Amygdala (tissue), 56 donors: ENCODE results near the gene CAMK1.
"Not testable (repeated sequence)": the region's sequence is repeated elsewhere in the genome, so short reads cannot be mapped to it uniquely, and the experiment has no call there.

Experiments
- DNase-seq, 56 donors: peaks; one replicate each; lab custom pipeline; 2025; lab: John Stamatoyannopoulos, UW

Gene CAMK1

DNA sequence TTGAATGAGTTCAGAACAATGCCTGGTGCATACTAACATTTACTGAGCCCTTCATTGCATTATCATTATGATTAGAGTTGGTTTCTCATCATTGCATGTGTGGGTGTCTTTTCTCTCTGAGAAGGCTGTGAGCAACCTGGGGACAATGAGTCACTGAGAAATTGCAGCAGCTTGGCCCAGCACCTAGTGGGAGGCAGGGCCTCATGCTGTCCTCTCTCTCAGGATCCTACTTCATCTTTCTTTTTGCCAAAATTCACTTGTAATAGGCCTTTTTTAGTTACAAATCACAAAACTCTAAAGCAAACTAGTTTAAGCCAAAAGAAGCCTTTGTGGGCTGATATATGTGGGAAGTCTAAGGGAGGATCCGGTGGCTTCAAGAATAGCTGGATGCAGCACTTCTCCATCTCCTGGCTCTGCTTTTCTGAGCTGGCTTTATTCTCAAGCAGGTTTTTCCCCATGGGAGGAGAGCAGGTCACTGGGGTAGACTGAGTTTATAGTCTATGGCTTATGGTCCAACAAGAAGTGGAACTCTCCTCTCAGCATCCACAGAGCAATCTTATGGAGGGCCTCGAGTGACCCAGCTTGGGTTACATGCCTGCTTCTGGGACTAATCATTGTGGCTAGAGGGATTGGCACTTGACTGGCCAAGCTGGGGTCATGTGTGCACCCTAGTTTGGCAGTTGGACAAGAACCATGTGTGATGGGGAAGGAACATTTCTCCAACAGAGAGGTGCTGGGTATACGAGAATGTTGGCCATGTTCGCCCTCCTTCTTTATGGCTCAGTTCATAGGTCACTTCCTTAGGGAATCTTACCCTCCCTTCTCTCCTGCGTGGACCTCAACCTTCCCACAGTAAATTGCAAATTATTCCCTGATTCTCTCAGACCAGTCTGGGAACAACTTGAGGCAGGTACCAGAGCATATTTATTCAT is 8.7 kb upstream of the CAMK1 start:
- DNase-seq = peak in 15 of 56 donors; percentile 16 to 70 (median 32)

GRCh38 chr3:9777694-9778021 is 7.9 kb upstream of the CAMK1 start:
- peak in 6 of 56 donors; percentile 18 to 46 (median 30) for DNase-seq

DNA sequence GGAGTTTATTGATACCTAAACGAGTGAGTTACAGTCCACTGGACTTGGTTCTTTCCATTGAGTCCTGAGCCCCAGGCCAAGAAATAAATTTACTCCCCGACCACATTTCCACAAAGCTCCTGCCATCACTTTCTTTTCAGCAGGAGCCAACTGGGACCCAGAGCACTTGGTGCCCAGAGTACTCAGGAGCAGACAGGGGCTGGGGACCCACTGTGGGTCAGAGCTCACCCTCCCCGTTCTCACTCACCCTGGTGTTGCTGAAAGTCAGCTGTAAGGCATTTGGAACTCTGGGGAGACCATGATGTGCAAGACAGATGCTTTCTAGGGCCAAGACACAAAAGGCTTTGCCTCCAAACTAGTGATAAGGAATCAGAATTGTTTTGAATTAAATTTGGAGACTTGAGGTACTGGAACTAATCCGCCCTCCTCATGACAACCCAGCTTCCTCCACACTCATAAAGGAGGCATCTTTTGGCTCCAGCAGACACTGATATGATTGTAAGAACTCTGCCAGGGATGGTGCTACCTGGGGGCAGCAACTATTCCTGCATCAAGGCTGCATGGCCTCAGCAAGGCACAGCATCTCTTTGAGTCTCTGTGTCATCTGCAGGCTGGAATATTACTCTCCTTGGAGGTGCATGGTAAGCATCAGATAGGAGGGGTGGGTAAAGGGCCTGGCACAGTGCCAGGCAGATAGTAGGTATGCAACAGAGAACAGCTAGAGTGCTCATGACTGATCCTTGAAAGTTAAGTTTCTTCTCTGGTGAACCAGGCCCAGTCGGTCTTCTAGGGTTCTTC is 7.3 kb upstream of the CAMK1 start:
- DNase-seq = peak in 5 of 56 donors; percentile 13 to 38 (median 30)

DNA sequence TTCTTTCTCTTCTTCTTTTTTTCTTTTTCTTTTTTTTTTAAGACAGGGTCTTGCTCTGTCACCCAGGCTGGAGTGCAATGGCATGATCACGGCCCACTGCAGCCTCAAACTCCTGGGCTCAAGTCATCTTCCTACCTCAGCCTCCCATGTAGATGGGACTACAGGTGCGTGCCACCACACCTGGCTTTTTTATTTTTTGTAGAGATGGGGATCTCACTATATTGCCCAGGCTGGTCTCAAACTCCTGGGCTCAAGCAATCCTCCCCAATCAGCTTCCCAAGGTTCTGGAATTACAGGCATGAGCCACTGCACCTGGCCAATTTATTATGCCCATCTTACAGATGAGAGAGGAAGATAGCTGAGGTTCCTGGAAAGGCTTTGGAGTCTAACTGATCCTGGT is 1.3 kb upstream of the CAMK1 start:
- not testable (repeated sequence) for DNase-seq

DNA sequence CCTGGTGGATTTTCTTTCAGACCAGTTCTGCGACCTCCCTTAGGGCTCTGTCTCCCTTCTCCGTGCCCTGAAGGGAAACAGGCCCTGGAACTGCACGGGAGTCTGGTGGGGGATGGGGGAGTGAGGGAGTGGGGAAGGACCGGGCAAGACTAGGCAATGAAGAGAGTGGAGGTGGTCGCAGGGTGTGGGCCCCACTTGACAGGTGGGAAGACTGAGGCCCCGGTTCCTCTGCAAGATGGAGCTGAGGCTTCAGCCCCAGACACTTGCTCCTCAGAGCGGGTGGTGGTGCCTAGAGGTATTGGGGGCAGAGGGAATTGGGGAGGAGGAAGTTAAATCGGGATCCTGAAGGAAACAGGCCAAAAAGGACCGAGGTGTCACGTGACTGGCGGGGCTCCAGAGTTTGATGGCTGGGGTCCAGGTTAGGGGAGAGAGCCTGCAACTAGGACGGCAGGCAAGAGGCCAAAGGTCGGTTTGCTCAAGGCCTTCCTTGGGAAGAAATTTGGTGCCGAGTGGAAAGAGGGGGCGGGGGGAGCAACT is 597 bp upstream of the CAMK1 start:
- peak in 46 of 56 donors; percentile 21 to 89 (median 56) for DNase-seq

- peak in 1 of 56 donors; percentile 21 for DNase-seq
Observed at GRCh38 chr3:9769012-9769411, 735 bp downstream of the CAMK1 start.

GRCh38 chr3:9768141-9768775 is 1.5 kb downstream of the CAMK1 start:
- DNase-seq = no peak

DNA sequence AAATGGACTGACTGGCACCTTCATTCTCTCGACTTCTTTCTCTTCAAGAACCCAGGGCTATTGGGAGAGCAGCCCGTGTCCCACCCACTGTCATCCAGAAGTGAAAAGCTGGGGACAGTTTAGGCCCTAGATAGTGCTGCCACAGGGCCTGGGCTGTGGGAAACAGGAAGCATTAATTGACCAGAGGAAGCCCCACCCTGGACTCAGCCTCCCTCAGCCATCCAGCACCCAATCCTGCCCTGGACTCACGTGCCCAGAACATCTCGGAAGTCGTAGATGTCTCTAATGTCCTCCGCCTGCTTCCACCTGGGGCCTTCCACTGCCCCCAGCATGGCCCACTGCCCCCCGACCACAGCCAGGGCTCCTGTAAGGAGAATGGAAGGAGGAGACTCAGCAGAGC is 2.3 kb downstream of the CAMK1 start:
- no peak for DNase-seq

DNA sequence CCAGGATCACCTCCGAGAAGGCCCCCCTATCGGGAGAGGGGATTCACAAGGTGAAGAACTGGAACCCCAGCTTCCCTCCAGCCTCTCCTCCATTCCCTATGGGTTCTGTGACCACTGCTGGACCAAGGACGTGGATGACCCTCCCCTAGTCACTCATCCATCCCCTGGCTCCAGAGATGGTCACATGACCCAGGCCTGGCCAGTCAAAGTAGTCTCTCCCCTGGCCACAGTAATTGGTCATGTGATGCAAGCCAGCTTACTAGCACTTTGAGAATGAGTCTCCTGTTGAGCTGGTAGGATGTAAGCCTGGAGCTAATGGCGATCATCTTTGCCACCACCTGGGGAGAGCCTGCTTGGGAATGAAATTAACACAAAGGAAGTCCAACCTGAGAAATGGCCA is 3.9 kb downstream of the CAMK1 start:
- no peak for DNase-seq

- DNase-seq = no peak
Observed at GRCh38 chr3:9762871-9763270, 6.9 kb downstream of the CAMK1 start.

DNA sequence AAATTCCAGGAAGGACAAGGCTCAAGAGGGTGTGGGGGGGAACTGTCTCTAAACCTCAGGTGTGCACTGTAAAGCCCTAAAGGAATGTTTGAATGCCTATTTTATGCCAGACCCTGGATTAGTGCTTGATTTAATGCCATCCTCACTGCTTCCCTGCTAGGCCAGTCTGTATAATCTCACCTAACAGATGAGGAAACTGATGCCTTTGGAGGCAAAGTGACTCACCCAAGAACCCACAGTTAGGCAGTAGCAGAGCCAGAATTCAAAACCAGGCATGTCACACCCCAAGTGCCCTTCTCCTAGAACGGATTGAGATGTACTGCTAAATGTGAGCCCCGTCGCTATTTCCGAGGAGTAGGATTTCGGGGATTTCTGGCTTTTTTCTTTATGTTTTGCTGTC is 7.8 kb downstream of the CAMK1 start:
- no peak for DNase-seq

- DNase-seq = no peak
Observed at GRCh38 chr3:9760779-9761505, 8.8 kb downstream of the CAMK1 start.

DNA sequence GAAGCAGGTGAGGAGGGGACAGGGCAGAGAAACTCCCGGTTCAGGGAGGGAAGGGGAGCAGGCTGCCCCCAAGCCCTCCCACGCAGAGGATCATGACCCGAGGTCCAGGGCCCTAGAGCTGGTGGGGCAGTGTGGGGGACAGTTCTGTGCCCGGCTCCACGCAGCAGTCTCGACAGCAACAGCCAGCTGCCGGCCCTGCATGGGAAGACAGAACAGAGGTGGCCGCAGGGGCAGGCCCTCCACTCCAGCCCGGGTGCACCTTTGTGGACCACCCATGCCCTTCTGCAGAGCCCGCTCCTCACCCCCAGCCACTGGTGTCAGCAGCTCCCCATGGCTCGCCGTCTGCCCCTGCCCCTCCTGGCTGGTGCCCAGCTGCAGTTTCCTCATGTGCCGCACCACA is 12.3 kb downstream of the CAMK1 start:
- DNase-seq = no peak

- no peak for DNase-seq
Observed at GRCh38 chr3:9754678-9755077, 15.1 kb downstream of the CAMK1 start.

- peak in 1 of 56 donors; percentile 14 for DNase-seq
Observed at GRCh38 chr3:9750556-9751411, 19.0 kb downstream of the CAMK1 start.

GRCh38 chr3:9749645-9750555 is 19.8 kb downstream of the CAMK1 start, which contains the start of gene OGG1:
OGG1 (plus strand) TSS chr3:9749952; CDS start chr3:9750287, 335 bp downstream.
- peak; percentile 29 to 98 (median 94) for DNase-seq

- DNase-seq = peak in 1 of 56 donors; percentile 57
Observed at GRCh38 chr3:9749296-9749644, 20.5 kb downstream of the CAMK1 start.

DNA sequence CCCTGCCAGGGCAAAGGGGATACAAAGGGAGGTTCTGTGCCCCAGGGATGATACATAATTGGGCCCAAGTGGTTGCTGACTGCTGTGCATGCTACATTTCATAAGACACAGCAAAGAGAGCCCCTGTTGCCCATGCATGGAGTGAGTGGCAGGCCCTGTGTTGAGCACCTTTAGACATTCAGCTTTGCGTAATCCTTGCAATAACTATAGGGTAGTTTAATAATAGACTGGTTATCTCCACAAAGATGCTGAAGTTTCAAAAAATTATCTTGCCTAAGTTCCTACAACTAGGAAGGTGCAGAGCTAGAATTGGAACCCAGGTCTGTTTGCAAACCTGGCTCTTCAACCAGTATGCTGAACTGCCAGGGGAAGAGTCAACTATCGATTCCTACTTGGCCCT is 21.7 kb downstream of the CAMK1 start:
- no peak for DNase-seq
